Upper lobe of left lung (tissue), 4 donors: Measurements from ENCODE around the gene FCGR1A.
"Not testable (repeated sequence)": the region's sequence is repeated elsewhere in the genome, so short reads cannot be mapped to it uniquely, and the experiment has no call there.

Experiments used
- POLR2A ChIP-seq, 4 donors: fragments of 450-650 bp; IDR thresholded peaks; one replicate each; pipeline ENCODE4 v1.5.1; 2016 to 2017; ENCODE audit warnings: antibody characterized with exemption in 4 of 4, mild to moderate bottlenecking in 2 of 4
- POLR2AphosphoS5 ChIP-seq, 2 donors: sonication (generic); formaldehyde crosslinking; IDR thresholded peaks; one replicate each; pipeline ENCODE4 v1.5.1; 2017; ENCODE audit warnings: antibody characterized with exemption in 2 of 2
- TF ChIP-seq, protein P1 (sequence below), 6 experiments: fragments of 450-650 bp in 4 of 6; fragments of 200-600 bp in 2 of 6; sonication (generic) in 2 of 6; IDR thresholded peaks; one replicate each; pipeline ENCODE4 v1.5.1; 2016 to 2019; ENCODE audit warnings: antibody characterized with exemption in 6 of 6

DNA sequence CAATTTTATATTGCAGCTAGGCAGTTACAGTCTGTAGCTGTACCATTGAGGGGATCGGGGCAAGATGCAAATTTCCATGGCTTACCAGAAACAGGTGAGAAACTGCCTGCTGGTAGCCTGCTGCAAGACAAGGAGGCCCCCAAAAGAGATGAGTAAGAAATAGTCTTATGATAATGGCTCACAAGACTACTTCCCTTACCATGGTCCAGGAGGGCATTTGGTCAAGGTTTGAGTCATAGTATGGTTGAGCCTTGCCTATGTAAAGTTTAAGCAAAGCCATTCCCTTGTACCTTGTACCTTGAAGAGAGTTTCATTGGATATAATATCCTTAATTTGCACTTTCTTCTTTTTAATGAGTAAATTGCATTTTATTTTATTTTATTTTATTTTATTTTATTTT is 30.3 kb upstream of the FCGR1A start:
- TF ChIP-seq POLR2A, POLR2AphosphoS5 (IDR thresholded peaks at IDR 0.05): not testable (repeated sequence)
- TF ChIP-seq, protein P1, sequence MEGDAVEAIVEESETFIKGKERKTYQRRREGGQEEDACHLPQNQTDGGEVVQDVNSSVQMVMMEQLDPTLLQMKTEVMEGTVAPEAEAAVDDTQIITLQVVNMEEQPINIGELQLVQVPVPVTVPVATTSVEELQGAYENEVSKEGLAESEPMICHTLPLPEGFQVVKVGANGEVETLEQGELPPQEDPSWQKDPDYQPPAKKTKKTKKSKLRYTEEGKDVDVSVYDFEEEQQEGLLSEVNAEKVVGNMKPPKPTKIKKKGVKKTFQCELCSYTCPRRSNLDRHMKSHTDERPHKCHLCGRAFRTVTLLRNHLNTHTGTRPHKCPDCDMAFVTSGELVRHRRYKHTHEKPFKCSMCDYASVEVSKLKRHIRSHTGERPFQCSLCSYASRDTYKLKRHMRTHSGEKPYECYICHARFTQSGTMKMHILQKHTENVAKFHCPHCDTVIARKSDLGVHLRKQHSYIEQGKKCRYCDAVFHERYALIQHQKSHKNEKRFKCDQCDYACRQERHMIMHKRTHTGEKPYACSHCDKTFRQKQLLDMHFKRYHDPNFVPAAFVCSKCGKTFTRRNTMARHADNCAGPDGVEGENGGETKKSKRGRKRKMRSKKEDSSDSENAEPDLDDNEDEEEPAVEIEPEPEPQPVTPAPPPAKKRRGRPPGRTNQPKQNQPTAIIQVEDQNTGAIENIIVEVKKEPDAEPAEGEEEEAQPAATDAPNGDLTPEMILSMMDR (IDR thresholded peaks at IDR 0.05): not testable (repeated sequence)
